ES-I3 (cell line): ENCODE data around the gene KCTD19.

Experiments
- H3K36me3 ChIP-seq: 2 replicates; pipeline ENCODE4 v1.6.1; 2013; ENCODE audit warnings: mild to moderate bottlenecking, low read length, control low read depth, moderate library complexity; ENCODE audit not compliant: insufficient read depth
- H3K4me1 ChIP-seq: 2 replicates; pipeline ENCODE4 v1.6.1; 2013; ENCODE audit warnings: mild to moderate bottlenecking, control low read depth, low read length; ENCODE audit not compliant: insufficient read depth
- H3K9ac ChIP-seq: 2 replicates; pipeline ENCODE4 v1.6.1; 2013; ENCODE audit warnings: low read depth, mild to moderate bottlenecking, low read length, moderate library complexity
- H3K9me3 ChIP-seq: 2 replicates; pipeline ENCODE4 v1.6.1; 2013; ENCODE audit warnings: mild to moderate bottlenecking, low read length, moderate library complexity; ENCODE audit not compliant: control insufficient read depth, insufficient read depth

The KCTD19 gene

DNA sequence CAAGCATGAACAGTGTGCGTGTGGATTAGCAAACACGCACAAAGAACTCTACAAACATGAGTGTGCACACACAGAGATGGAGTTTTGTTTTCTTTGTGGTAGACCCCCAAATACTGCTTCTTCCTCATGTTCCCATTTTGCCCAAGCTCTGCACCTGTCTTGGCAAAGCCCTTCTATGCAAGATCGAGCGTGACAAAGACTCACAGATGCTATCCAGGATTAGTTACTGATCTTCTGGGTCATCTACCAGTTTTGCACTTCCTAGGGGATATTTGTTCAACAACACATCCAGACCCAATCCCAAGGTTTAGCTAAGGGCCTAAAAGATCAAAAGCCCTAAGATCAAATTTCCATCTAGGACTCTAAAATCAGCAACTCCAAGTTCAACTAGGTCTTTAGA lies 16.1 kb upstream of the KCTD19 start:
- no peaks in the 10 kb centered on the region for H3K36me3 ChIP-seq
- no peak overlapping the region for H3K9ac ChIP-seq
- H3K4me1 ChIP-seq, result no peaks in the 10 kb centered on the region
- no peaks in the 10 kb centered on the region for H3K9me3 ChIP-seq

- Histone ChIP-seq H3K36me3 (no peaks in the 10 kb centered on the region), H3K9me3 (no peaks in the 10 kb centered on the region), H3K9ac (no peak overlapping the region), H3K4me1 (no peaks in the 10 kb centered on the region)
Measured at GRCh38 chr16:67341250-67341649, 14.7 kb upstream of the KCTD19 start.

DNA sequence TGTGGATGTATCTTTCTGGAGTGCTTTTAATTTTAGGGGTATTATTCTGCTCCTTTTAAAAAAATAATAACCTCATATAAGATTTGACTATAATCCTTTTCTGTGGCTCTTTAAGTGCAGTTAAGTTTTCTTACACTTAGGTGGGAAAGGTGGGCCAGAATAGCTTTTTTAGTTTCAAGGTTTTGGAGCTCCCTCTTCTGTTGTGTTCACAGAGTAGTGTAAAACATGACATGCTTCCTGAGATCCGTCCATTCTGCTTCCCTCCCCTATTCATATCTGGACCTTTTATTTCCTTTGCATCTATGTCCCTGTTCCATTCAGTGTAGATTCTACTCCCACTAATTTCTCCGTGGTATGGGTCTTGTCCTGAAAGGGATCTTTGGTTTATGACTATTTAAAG lies 12.9 kb upstream of the KCTD19 start:
- no peaks in the 10 kb centered on the region for H3K4me1 ChIP-seq
- no peaks in the 10 kb centered on the region for H3K9me3 ChIP-seq
- no peak overlapping the region for H3K9ac ChIP-seq
- no peaks in the 10 kb centered on the region for H3K36me3 ChIP-seq

- no peaks in the 10 kb centered on the region for H3K36me3 ChIP-seq
- H3K9ac ChIP-seq, result no peak overlapping the region
- H3K9me3 ChIP-seq, result no peaks in the 10 kb centered on the region
- H3K4me1 ChIP-seq, result no peaks in the 10 kb centered on the region
Measured at GRCh38 chr16:67336648-67337047, 10.1 kb upstream of the KCTD19 start.

DNA sequence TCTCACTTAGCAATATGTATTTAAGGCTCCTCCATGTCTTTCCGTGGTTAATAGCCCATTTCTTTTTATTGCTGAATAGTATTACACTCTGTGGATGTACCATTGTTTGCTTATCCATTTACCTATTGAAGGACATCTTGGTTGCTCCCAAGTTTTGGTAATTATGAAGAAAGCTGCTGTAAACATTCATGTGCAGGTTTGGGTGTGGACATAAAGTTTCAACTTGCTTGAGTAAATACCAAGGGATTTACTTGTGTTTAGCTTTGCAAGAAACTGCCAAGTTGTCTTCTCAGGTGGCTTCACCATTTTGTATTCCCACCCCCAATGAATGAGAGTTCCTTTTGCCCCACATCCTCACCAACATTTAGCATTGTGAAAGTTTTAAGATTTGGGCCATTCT lies 9.6 kb upstream of the KCTD19 start:
- H3K9me3 ChIP-seq, result no peaks in the 10 kb centered on the region
- H3K4me1 ChIP-seq, result no peaks in the 10 kb centered on the region
- no peaks in the 10 kb centered on the region for H3K36me3 ChIP-seq
- no peak overlapping the region for H3K9ac ChIP-seq

GRCh38 chr16:67333315-67333714 lies 6.8 kb upstream of the KCTD19 start:
- Histone ChIP-seq H3K9me3 (no peaks in the 10 kb centered on the region), H3K36me3 (no peaks in the 10 kb centered on the region), H3K4me1 (no peaks in the 10 kb centered on the region), H3K9ac (no peak overlapping the region)

DNA sequence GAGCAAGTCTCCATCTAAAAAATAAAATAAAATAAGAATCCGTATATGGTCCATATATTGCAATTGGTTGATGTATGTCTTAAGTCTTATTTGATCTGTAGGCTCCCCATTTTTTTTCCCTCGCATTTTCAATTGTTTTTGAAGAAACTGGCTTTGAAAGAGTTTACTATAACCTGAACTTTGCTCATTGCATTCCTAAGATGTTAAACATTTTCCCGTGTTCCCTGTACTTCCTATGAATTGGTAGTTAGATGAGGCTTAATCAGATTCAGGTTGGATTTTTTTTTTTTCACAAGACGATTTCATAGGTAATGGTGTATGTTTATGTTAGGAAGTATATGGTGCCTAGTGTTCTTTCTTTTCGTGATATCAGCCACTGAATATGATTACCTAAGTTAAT lies 3.4 kb upstream of the KCTD19 start:
- Histone ChIP-seq H3K9me3 (no peaks in the 10 kb centered on the region), H3K9ac (no peak overlapping the region), H3K4me1 (no peaks in the 10 kb centered on the region), H3K36me3 (no peaks in the 10 kb centered on the region)

DNA sequence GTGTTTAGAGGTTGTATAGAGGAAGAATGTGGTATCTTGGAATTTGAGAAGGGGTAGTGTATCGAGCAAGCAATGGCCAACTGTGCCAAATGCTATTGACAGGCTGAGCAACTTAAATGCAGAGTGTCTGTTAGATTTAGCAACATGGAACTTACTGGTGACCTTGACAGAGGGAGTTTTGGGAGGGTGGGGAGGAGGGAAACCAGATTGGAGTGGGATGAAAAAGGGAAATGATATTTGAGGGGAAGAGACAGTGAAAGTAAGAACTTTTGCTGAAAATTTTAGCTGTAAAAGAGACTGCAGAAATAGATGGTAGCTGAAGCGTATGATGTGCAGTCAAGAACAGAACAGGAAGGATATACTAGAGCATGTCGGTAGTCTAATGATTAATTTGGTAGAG lies 1.2 kb upstream of the KCTD19 start:
- no peaks in the 10 kb centered on the region for H3K4me1 ChIP-seq
- H3K9ac ChIP-seq, result no peak overlapping the region
- no peaks in the 10 kb centered on the region for H3K9me3 ChIP-seq
- no peaks in the 10 kb centered on the region for H3K36me3 ChIP-seq

GRCh38 chr16:67326115-67326471 lies 448 bp downstream of the KCTD19 start:
- Histone ChIP-seq H3K4me1 (no peaks in the 10 kb centered on the region), H3K36me3 (no peaks in the 10 kb centered on the region), H3K9ac (peak overlapping the region; percentile 82; the same call in 1 of the 2 replicates)

DNA sequence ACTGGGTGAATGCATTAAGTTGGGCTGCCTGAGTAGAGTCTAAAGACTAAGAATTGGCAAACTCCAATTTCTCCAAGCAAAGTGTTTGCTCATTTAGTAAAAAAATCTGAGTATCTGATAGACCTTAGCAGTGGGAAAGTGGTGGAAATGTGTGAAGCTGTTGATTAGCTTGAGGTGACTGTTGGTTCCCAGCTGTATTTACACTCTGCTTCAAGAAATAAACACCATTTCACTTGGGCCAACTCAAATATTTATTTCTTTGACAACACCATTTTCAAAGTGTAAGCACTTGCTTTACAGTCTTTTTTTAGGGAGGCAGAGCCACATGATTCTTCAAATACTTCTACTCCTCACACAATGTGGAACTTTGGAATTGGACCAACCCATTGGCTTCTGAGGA lies 8.7 kb downstream of the KCTD19 start:
- Histone ChIP-seq H3K9ac (no peak overlapping the region), H3K4me1 (no peaks in the 10 kb centered on the region), H3K9me3 (no peaks in the 10 kb centered on the region), H3K36me3 (no peaks in the 10 kb centered on the region)

More at GRCh38 chr16:67326115-67326471, 448 bp downstream of the KCTD19 start:
- H3K9me3 ChIP-seq, result no peaks in the 10 kb centered on the region

DNA sequence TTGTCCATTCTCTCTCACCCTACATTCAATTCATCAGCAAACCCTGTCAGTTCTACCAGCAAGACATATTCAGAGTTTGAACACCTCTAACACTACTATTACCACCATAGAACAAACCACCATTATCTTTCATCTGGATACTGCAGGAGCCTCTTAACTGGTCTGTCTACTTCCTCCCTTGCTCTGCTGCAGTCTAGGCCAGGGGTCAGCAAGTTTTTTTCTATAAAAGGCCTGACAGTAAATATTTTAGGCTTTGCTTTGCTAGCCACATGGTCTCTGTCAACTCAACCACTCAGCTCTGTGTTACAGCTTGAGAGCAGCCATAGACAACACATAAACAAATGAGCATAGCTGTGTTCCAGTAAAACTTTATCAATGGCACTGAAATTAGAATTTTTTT lies 13.8 kb downstream of the KCTD19 start:
- H3K4me1 ChIP-seq, result no peaks in the 10 kb centered on the region
- H3K9ac ChIP-seq, result no peak overlapping the region
- no peaks in the 10 kb centered on the region for H3K36me3 ChIP-seq
- no peaks in the 10 kb centered on the region for H3K9me3 ChIP-seq

DNA sequence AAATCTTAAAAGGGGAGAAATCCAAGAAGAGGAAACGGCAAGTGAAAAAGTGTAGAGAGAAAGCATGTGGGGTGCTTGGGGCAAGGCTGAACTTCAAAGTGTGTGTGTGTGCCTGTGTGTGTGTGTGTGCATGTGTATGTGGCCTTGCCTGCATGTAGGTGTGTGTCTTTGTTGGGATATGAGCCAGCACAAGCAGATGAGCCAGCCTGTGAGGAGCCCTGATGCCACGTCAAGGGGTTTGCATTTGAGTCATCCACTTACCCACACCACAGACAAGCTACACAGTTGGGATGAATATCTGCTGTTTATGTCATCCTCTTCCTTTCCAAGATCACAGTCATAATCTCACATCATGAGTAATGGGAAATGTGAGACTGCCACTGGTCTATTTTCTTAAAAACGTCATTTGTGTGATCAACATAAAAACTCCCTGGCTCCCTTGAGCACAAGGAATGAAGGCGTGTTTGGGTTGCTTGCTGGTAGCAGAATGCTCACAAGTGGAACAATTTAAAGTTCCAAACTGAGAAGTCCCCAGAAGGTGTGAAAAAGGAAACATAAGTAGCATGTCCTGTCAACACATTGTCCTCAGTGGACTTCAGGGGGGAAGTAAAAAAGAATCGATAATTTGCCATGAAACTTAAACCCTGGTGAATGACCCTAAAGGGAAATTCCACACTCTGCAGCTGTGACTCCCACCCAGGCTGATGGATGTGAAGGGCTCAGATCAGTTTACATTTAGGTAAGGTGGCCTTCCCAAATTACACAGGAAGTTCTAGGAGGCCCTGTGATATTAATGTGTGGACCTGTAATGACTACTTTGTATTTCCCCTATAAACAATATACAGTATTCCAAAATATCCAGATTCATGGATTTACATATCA lies 14.7 kb downstream of the KCTD19 start:
- Histone ChIP-seq H3K36me3 (no peaks in the 10 kb centered on the region), H3K9ac (no peak overlapping the region), H3K4me1 (no peaks in the 10 kb centered on the region), H3K9me3 (no peaks in the 10 kb centered on the region)

DNA sequence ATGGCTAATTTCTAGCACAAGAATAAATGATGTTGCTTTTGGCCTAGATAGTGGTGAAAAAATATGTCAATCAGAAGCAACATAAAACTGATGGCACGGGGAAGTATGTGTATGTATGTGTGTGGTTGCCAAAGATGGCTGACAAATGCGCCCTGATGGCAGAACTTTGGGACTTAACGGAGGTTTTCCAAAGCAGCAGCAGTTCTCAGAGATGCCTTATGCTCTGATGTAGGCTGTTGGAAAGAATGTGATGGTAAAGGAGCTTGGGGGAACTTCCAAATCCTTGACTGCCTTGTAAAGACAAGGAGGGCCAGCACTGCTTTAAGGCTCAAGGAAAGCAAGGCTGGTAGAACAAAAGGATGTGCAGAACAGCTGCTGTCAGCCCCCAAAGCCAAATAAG lies 16.0 kb downstream of the KCTD19 start:
- H3K4me1 ChIP-seq, result no peaks in the 10 kb centered on the region
- no peaks in the 10 kb centered on the region for H3K9me3 ChIP-seq
- H3K36me3 ChIP-seq, result no peaks in the 10 kb centered on the region
- H3K9ac ChIP-seq, result no peak overlapping the region

DNA sequence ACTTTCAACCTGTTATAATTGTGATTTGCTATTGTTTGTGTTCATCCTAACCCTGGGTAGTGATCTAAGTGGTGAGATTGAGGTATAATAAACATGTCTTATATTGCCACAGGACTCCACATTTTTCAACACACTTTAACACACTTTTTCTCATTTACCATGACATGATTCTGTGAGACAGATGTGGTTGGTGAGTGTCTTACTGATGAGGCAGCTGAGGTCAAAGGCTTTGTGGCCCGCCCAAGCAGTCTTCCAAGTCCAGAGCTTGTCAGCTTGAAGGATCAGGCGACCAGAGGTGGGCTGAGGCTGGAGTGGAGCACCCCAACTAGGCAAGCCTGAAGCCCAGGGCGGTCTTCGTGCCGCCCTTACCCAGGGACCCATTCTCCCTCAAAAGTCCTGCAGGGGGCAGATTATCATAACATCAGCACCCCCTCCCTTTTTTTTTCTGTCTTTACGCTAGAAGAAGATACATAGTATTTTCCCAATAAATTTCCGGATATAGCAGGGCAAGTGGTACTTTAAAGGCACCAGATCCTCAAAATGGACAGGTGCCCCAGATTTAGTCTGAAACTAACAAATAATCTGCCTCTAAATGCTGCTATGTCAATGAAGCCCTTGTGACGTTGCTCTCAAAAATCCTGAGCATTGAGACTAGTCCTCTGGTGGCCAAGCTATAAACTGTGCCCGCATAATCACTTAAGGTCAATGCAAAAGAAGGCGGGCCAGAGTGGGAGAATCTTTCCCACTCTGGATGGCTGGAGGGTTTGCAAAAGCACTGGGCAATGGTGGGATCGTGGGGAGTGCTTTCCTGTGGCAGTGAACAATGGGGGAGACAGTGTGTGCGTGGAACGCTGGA lies 21.1 kb downstream of the KCTD19 start:
- H3K9ac ChIP-seq, result no peak overlapping the region
- H3K4me1 ChIP-seq, result no peaks in the 10 kb centered on the region
- H3K36me3 ChIP-seq, result no peaks in the 10 kb centered on the region
- no peaks in the 10 kb centered on the region for H3K9me3 ChIP-seq

- Histone ChIP-seq H3K36me3 (no peaks in the 10 kb centered on the region), H3K9me3 (no peaks in the 10 kb centered on the region), H3K9ac (no peak overlapping the region), H3K4me1 (no peaks in the 10 kb centered on the region)
Measured at GRCh38 chr16:67304020-67304419, 22.5 kb downstream of the KCTD19 start.
